GM12865 (cell line): ENCODE measurements around the gene PLEKHM3.

ENCODE experiments used
- DNase-seq: peaks from one replicate; pipeline ENCODE4 v3.0.0; 2010; ENCODE audit warnings: low read depth
- H3K4me3 ChIP-seq: 2 replicates; pipeline ENCODE4 v1.5.1; 2011; ENCODE audit warnings: mild to moderate bottlenecking, low read depth, low read length, control low read depth
- TF ChIP-seq, protein P1 (sequence below): IDR thresholded peaks from 2 replicates; pipeline ENCODE4 v1.5.1; 2011; ENCODE audit warnings: low read length, control low read depth, low read depth, inconsistent platforms; ENCODE audit not compliant: insufficient read depth; ENCODE audit errors: missing control alignments

The PLEKHM3 gene

DNA sequence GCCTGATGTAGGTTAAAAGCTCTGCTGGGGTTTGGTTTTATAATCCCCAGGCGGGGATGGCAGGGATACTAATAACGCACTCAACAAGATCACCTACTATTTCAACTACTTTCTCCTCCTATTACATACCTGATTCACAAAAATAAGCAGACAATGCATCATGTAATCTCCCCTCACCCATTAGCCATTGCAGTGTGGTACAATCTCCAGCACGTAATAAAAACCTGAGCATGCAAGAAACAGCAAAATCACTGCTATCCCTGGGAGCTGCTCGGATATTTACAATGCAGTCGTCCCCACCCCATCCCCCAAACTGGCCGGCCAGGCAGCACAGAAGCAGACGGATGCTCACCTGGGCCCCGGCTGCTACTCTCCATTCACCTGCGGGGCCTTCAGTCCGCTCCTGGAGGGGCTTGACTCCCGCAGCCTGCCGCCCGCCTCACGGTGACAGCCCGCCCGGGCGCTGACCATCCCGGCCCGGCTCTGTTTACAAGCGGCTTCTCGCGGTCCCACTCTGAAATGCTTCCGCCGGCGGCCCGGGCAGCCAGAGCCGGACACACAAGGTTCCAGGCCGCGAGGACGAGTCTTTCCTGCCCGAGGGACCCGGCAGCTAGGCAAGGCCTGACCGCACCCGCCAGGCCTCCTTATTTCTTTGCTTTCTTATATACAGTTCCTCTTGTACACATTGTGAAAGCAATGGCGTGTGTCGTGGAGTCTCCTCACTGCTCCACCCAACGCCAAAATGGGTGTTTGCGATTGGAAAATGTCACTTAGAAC is at the start of gene PLEKHM3:
PLEKHM3 (minus strand) TSS at position 491 of the 777 bp plus-strand sequence. CDS start 23,888 bp downstream, outside the sequence.
- peak; percentile 93 for DNase-seq
- peak within 1 kb of the TSS; percentile 67 for H3K4me3 ChIP-seq
- TF ChIP-seq, protein P1, sequence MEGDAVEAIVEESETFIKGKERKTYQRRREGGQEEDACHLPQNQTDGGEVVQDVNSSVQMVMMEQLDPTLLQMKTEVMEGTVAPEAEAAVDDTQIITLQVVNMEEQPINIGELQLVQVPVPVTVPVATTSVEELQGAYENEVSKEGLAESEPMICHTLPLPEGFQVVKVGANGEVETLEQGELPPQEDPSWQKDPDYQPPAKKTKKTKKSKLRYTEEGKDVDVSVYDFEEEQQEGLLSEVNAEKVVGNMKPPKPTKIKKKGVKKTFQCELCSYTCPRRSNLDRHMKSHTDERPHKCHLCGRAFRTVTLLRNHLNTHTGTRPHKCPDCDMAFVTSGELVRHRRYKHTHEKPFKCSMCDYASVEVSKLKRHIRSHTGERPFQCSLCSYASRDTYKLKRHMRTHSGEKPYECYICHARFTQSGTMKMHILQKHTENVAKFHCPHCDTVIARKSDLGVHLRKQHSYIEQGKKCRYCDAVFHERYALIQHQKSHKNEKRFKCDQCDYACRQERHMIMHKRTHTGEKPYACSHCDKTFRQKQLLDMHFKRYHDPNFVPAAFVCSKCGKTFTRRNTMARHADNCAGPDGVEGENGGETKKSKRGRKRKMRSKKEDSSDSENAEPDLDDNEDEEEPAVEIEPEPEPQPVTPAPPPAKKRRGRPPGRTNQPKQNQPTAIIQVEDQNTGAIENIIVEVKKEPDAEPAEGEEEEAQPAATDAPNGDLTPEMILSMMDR, result no peak

GRCh38 chr2:208074610-208075356 is 49.5 kb upstream of the PLEKHM3 start:
- no peak for DNase-seq
- TF ChIP-seq, protein P1, result no peak
- H3K4me3 ChIP-seq, result no peak overlapping the region

- H3K4me3 ChIP-seq, result no peak overlapping the region
- TF ChIP-seq, protein P1, result peak; percentile 87
- DNase-seq, result peak; percentile 72
Measured at GRCh38 chr2:208072250-208072892, 47.0 kb upstream of the PLEKHM3 start.

- H3K4me3 ChIP-seq, result no peak overlapping the region
- TF ChIP-seq, protein P1, result no peak
- no peak for DNase-seq
Measured at GRCh38 chr2:208069186-208069585, 43.9 kb upstream of the PLEKHM3 start.

GRCh38 chr2:208066016-208066415 is 40.7 kb upstream of the PLEKHM3 start:
- TF ChIP-seq, protein P1, result no peak
- no peak overlapping the region for H3K4me3 ChIP-seq
- DNase-seq, result no peak

- DNase-seq, result no peak
- TF ChIP-seq, protein P1, result no peak
- H3K4me3 ChIP-seq, result no peak overlapping the region
Measured at GRCh38 chr2:208065476-208065875, 40.1 kb upstream of the PLEKHM3 start.
